Measurements from ENCODE around the gene PPDPF. TPM values are rescaled to one million over a fixed set of nuclear protein-coding genes. Genes with fewer than 3 reads are reported as not detected.
A peak's percentile ranks its signal among the peaks of the same experiment; 100 is the strongest.
"Not testable (repeated sequence)": the region's sequence is repeated elsewhere in the genome, so short reads cannot be mapped to it uniquely, and the experiment has no call there.

PPDPF gene
- total RNA-seq, 1 donor from 2014 or later = 49.8 TPM

GRCh38 chr20:63551068-63551467 lies 30.5 kb downstream of the PPDPF start:
- DNase-seq (ENCODE audit: low read depth) = no peak

- DNase-seq (ENCODE audit: low read depth) = no peak
Observed at GRCh38 chr20:63552481-63553249, 32.1 kb downstream of the PPDPF start.

GRCh38 chr20:63553251-63553932 lies 32.8 kb downstream of the PPDPF start:
- peak; percentile 25 for DNase-seq (ENCODE audit: low read depth)

GRCh38 chr20:63553933-63554290 lies 33.3 kb downstream of the PPDPF start, which contains the start of gene FNDC11:
TSS of gene FNDC11 (plus strand) at chr20:63554159. CDS start at chr20:63555664, 1,505 bp downstream.
- no peak for DNase-seq (ENCODE audit: low read depth)

GRCh38 chr20:63554361-63555278 lies 34.1 kb downstream of the PPDPF start:
- no peak for DNase-seq (ENCODE audit: low read depth)

- no peak for DNase-seq (ENCODE audit: low read depth)
Observed at GRCh38 chr20:63555661-63556381, 35.3 kb downstream of the PPDPF start.

GRCh38 chr20:63556873-63557478 lies 36.4 kb downstream of the PPDPF start:
- no peak for DNase-seq (ENCODE audit: low read depth)

GRCh38 chr20:63557481-63557891 lies 36.9 kb downstream of the PPDPF start:
- no peak for DNase-seq (ENCODE audit: low read depth)

GRCh38 chr20:63558804-63559484 lies 38.4 kb downstream of the PPDPF start:
- DNase-seq (ENCODE audit: low read depth) = no peak

- DNase-seq (ENCODE audit: low read depth) = not testable (repeated sequence)
Observed at GRCh38 chr20:63559485-63560332, 39.1 kb downstream of the PPDPF start.

- DNase-seq (ENCODE audit: low read depth) = no peak
Observed at GRCh38 chr20:63560333-63560805, 39.8 kb downstream of the PPDPF start.

- DNase-seq (ENCODE audit: low read depth) = no peak
Observed at GRCh38 chr20:63560856-63561609, 40.5 kb downstream of the PPDPF start.

GRCh38 chr20:63561624-63562396 lies 41.2 kb downstream of the PPDPF start:
- no peak for DNase-seq (ENCODE audit: low read depth)

- DNase-seq (ENCODE audit: low read depth) = no peak
Observed at GRCh38 chr20:63562461-63563224, 42.1 kb downstream of the PPDPF start.

- no peak for DNase-seq (ENCODE audit: low read depth)
Observed at GRCh38 chr20:63563225-63563935, 42.8 kb downstream of the PPDPF start.

- no peak for DNase-seq (ENCODE audit: low read depth)
Observed at GRCh38 chr20:63564036-63564810, 43.7 kb downstream of the PPDPF start.
